Neural cell (in vitro differentiated cells): ENCODE results near the gene BRD7. TPM values are rescaled to one million over a fixed set of nuclear protein-coding genes. Genes with fewer than 3 reads are reported as not detected.

Experiments used
- H2AFZ ChIP-seq: fragments of 200-600, 300-800 bp; sonication (generic), shearing (Covaris generic); 2 replicates; pipeline ENCODE4 v1.6.0; 2014; ENCODE audit warnings: low read depth, mild to moderate bottlenecking, antibody characterized with exemption, low read length, moderate library complexity
- H3F3A ChIP-seq: fragments of 200-600 bp; shearing (Covaris generic); 2 replicates; pipeline ENCODE4 v1.6.1; 2016; ENCODE audit warnings: mild to moderate bottlenecking, moderate library complexity, mixed read lengths, antibody characterized with exemption, low read length; ENCODE audit not compliant: insufficient read depth, poor library complexity, severe bottlenecking
- H3K27ac ChIP-seq: fragments of 200-600, 300-800 bp; sonication (generic), shearing (Covaris generic); 2 replicates; pipeline ENCODE4 v1.5.1; 2014; ENCODE audit warnings: mild to moderate bottlenecking, low read length, moderate library complexity
- H3K27me3 ChIP-seq: fragments of 300-800, 200-600 bp; sonication (generic), shearing (Covaris generic); 2 replicates; pipeline ENCODE4 v1.6.0; 2014; ENCODE audit warnings: mild to moderate bottlenecking, low read depth, low read length, moderate library complexity; ENCODE audit not compliant: insufficient read depth
- H3K36me3 ChIP-seq: fragments of 300-800, 200-600 bp; sonication (generic), shearing (Covaris generic); 2 replicates; pipeline ENCODE4 v1.5.1; 2014; ENCODE audit warnings: mild to moderate bottlenecking, antibody characterized with exemption, low read length, moderate library complexity; ENCODE audit not compliant: insufficient read depth
- H3K4me2 ChIP-seq: fragments of 300-800, 200-600 bp; sonication (generic), shearing (Covaris generic); 2 replicates; pipeline ENCODE4 v1.6.0; 2014; ENCODE audit warnings: mild to moderate bottlenecking, low read length
- H3K4me3 ChIP-seq: fragments of 300-800, 200-600 bp; sonication (generic), shearing (Covaris generic); 2 replicates; pipeline ENCODE4 v1.5.1; 2014; ENCODE audit warnings: mild to moderate bottlenecking, low read length, moderate library complexity
- H3K79me2 ChIP-seq: fragments of 200-600 bp; shearing (Covaris generic); replicated peaks from 2 replicates; pipeline ENCODE4 v1.6.0; 2014; ENCODE audit warnings: mild to moderate bottlenecking, low read length, moderate library complexity; ENCODE audit not compliant: insufficient read depth
- H3K9ac ChIP-seq: fragments of 300-800, 200-600 bp; sonication (generic), shearing (Covaris generic); 2 replicates; pipeline ENCODE4 v1.6.1; 2016; ENCODE audit warnings: mild to moderate bottlenecking, low read length, mixed read lengths
- H3K9me2 ChIP-seq: fragments of 200-600 bp; shearing (Covaris generic); 2 replicates; pipeline ENCODE4 v1.6.1; 2016; ENCODE audit warnings: mild to moderate bottlenecking, low read length, mixed read lengths; ENCODE audit not compliant: insufficient read depth
- H3K9me3 ChIP-seq: fragments of 200-600, 300-800 bp; sonication (generic), shearing (Covaris generic); 2 replicates; pipeline ENCODE4 v1.6.1; 2016; ENCODE audit warnings: mild to moderate bottlenecking, mixed run types, low read length, moderate library complexity, mixed read lengths
- H4K20me1 ChIP-seq: fragments of 200-600 bp; shearing (Covaris generic); 2 replicates; pipeline ENCODE4 v1.6.1; 2016; ENCODE audit warnings: mild to moderate bottlenecking, mixed run types; ENCODE audit not compliant: insufficient read depth
- EP300 ChIP-seq: fragments of 450-650 bp; conservative IDR thresholded peaks from 2 replicates; pipeline ENCODE4 v1.6.1; 2014; ENCODE audit warnings: antibody characterized with exemption, mild to moderate bottlenecking, moderate library complexity; ENCODE audit not compliant: poor library complexity, severe bottlenecking
- EZH2 ChIP-seq: fragments of 200-600, 300-800 bp; shearing (Covaris generic), sonication (generic); IDR thresholded peaks from 2 replicates; pipeline ENCODE4 v1.6.1; 2014; ENCODE audit warnings: antibody characterized with exemption, low read length, borderline replicate concordance, mild to moderate bottlenecking; ENCODE audit not compliant: insufficient read depth, poor library complexity, severe bottlenecking
- MXI1 ChIP-seq: fragments of 450-650 bp; conservative IDR thresholded peaks from 2 replicates; pipeline ENCODE4 v1.6.1; 2014; ENCODE audit warnings: antibody characterized with exemption, mild to moderate bottlenecking; ENCODE audit not compliant: poor library complexity, severe bottlenecking
- POLR2AphosphoS5 ChIP-seq: IDR thresholded peaks from 2 replicates; pipeline ENCODE4 v1.6.1; 2012
- RAD21 ChIP-seq: fragments of 450-650 bp; conservative IDR thresholded peaks from 2 replicates; pipeline ENCODE4 v1.6.1; 2014; ENCODE audit warnings: antibody characterized with exemption, mild to moderate bottlenecking, moderate library complexity
- SMC3 ChIP-seq: fragments of 450-650 bp; conservative IDR thresholded peaks from 2 replicates; pipeline ENCODE4 v1.6.1; 2014; ENCODE audit warnings: antibody characterized with exemption, mild to moderate bottlenecking, moderate library complexity; ENCODE audit not compliant: poor library complexity
- TAF1 ChIP-seq: IDR thresholded peaks from 2 replicates; pipeline ENCODE4 v1.6.1; 2012; ENCODE audit warnings: low read depth
- polyA plus RNA-seq: library from polyadenylated mRNA; depleted of rRNA; stranded (reverse); fragments of >200 nt; gene quantifications from 2 replicates; pipeline ENCODE4 v1.2.3, GENCODE V29; 2014
- TF ChIP-seq, protein P1 (sequence below): IDR thresholded peaks from 2 replicates; pipeline ENCODE4 v1.6.1; 2012; ENCODE audit warnings: borderline replicate concordance
- TF ChIP-seq, protein P2 (sequence below): fragments of 450-650 bp; IDR thresholded peaks from 2 replicates; pipeline ENCODE4 v1.5.1; 2014; ENCODE audit warnings: antibody characterized with exemption, mild to moderate bottlenecking, moderate library complexity; ENCODE audit not compliant: poor library complexity, severe bottlenecking

Gene BRD7
- polyA plus RNA-seq, 1 donor from 2014 or later, result 57.2 TPM

DNA sequence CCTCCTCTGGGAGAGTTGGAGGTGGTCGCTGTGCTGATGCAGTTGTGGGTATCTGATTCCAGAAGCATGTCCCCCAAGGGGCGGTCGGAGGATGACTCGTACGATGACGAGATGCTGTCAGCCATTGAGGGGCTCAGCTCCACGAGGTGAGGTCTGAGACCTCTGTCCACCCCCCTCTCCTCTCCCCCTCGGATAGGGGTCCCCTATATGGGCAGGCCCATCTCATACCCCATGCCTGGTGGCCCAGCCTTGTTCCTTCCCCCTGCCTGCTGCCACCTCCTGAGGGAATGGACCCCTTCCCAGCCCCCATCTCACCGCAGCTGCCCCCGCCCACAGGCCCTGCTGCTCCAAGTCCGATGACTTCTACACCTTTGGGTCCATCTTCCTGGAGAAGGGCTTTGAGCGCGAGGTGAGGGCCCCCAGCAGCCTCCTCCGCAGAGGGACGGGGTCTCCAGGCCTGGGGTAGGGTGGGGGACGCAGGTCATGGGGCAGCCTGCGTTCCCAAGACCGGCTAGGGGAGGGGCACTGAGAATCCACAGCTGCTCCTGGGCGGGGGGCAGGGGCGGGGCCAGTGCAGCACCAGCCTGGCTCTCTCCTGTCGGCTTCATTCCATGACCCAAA, 63.2 kb downstream of the BRD7 start:
- no peak overlapping the region for H3K4me2 ChIP-seq
- no peaks in the 10 kb centered on the region for H3K79me2 ChIP-seq
- H3K9me3 ChIP-seq, result no peaks in the 10 kb centered on the region
- no peaks in the 10 kb centered on the region for H4K20me1 ChIP-seq
- no peak overlapping the region for H3K9ac ChIP-seq
- no peaks in the 10 kb centered on the region for H3K27me3 ChIP-seq
- H3K36me3 ChIP-seq, result no peaks in the 10 kb centered on the region
- H3K27ac ChIP-seq, result no peak overlapping the region
- TF ChIP-seq RAD21 (no peak), EZH2 (no peak), SMC3 (no peak), TAF1 (no peak), POLR2AphosphoS5 (no peak), MXI1 (no peak), EP300 (no peak)
- TF ChIP-seq, protein P1, sequence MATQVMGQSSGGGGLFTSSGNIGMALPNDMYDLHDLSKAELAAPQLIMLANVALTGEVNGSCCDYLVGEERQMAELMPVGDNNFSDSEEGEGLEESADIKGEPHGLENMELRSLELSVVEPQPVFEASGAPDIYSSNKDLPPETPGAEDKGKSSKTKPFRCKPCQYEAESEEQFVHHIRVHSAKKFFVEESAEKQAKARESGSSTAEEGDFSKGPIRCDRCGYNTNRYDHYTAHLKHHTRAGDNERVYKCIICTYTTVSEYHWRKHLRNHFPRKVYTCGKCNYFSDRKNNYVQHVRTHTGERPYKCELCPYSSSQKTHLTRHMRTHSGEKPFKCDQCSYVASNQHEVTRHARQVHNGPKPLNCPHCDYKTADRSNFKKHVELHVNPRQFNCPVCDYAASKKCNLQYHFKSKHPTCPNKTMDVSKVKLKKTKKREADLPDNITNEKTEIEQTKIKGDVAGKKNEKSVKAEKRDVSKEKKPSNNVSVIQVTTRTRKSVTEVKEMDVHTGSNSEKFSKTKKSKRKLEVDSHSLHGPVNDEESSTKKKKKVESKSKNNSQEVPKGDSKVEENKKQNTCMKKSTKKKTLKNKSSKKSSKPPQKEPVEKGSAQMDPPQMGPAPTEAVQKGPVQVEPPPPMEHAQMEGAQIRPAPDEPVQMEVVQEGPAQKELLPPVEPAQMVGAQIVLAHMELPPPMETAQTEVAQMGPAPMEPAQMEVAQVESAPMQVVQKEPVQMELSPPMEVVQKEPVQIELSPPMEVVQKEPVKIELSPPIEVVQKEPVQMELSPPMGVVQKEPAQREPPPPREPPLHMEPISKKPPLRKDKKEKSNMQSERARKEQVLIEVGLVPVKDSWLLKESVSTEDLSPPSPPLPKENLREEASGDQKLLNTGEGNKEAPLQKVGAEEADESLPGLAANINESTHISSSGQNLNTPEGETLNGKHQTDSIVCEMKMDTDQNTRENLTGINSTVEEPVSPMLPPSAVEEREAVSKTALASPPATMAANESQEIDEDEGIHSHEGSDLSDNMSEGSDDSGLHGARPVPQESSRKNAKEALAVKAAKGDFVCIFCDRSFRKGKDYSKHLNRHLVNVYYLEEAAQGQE, result no peak
- H3K9me2 ChIP-seq, result no peaks in the 10 kb centered on the region
- H2AFZ ChIP-seq, result no peak overlapping the region
- H3F3A ChIP-seq, result no peaks in the 10 kb centered on the region
- no peak overlapping the region for H3K4me3 ChIP-seq

DNA sequence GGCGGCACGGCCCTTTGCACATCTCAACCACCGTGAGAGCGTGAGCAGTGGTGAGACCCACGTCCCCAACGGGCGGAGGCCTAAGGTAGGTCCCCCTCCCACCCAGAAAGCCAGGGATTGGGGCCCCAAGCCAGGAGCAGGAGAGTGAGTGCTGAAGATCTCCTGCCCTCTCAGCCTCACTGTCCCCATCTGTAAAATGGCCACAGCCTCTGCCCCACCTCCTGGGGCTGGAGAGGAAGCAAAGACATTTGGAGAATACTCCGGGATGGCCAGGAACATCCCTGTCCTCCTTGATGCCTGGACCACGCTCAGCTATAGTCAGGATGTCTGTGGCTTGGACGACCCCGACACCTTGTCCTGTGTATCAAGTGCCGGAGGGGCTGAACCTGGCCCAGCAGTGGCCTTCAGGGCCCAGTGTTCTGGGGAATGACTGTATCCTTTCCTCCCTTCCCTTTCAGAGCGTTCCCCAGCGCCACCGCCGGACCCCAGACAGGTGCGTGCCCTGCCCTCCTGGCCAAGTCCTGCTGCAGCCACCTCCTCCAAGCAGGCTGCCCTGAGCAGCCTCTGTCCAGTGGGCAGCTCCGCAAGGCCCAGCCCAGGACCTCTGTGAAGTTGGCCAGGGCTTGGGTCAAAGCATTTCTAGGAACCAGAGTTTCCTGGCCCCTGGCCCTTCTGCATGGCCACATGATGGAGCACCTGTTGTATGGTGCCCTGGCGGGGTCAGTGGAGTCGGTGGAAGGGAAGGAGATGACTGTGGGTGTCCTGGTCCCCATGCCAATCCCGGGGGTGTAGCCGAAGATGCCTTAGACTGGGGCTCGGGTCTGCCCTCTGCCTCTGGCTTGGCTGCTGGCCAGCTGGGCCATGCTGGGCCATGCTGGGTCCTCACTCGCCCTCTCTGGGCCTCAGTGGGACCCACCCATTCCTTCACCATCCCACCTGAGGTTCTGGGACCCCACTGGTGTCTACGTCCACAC, 64.0 kb downstream of the BRD7 start:
- H2AFZ ChIP-seq, result no peak overlapping the region
- H3K79me2 ChIP-seq, result no peaks in the 10 kb centered on the region
- H3K27me3 ChIP-seq, result no peaks in the 10 kb centered on the region
- no peak overlapping the region for H3K4me2 ChIP-seq
- no peaks in the 10 kb centered on the region for H3K9me3 ChIP-seq
- no peak overlapping the region for H3K27ac ChIP-seq
- no peaks in the 10 kb centered on the region for H3F3A ChIP-seq
- no peaks in the 10 kb centered on the region for H3K9me2 ChIP-seq
- no peaks in the 10 kb centered on the region for H4K20me1 ChIP-seq
- TF ChIP-seq SMC3 (no peak), MXI1 (no peak), TAF1 (no peak), EZH2 (no peak), RAD21 (no peak), POLR2AphosphoS5 (no peak), EP300 (no peak)
- TF ChIP-seq, protein P2, sequence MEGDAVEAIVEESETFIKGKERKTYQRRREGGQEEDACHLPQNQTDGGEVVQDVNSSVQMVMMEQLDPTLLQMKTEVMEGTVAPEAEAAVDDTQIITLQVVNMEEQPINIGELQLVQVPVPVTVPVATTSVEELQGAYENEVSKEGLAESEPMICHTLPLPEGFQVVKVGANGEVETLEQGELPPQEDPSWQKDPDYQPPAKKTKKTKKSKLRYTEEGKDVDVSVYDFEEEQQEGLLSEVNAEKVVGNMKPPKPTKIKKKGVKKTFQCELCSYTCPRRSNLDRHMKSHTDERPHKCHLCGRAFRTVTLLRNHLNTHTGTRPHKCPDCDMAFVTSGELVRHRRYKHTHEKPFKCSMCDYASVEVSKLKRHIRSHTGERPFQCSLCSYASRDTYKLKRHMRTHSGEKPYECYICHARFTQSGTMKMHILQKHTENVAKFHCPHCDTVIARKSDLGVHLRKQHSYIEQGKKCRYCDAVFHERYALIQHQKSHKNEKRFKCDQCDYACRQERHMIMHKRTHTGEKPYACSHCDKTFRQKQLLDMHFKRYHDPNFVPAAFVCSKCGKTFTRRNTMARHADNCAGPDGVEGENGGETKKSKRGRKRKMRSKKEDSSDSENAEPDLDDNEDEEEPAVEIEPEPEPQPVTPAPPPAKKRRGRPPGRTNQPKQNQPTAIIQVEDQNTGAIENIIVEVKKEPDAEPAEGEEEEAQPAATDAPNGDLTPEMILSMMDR, result no peak
- TF ChIP-seq, protein P1, result no peak
- H3K36me3 ChIP-seq, result no peaks in the 10 kb centered on the region
- no peak overlapping the region for H3K4me3 ChIP-seq
- no peak overlapping the region for H3K9ac ChIP-seq
